Measurements from ENCODE around the gene ATP10A. TPM values are rescaled to one million over a fixed set of nuclear protein-coding genes. Genes with fewer than 3 reads are reported as not detected.

Gene ATP10A
- polyA plus RNA-seq, 1 donor (not counting 4 experiments of a cell fraction or from before 2014, with no cell fraction given), result not detected

- no peaks in the 10 kb centered on the region for H3K27me3 ChIP-seq (ENCODE audit: control insufficient read depth, extremely low read depth, insufficient read depth, low read length)
- FAIRE-seq (no peak), DNase-seq (ENCODE audit: low read depth, low spot score) (no peak)
- H3K79me2 ChIP-seq (ENCODE audit: control insufficient read depth, insufficient read depth, low read length), result no peaks in the 10 kb centered on the region
- H3K36me3 ChIP-seq (ENCODE audit: control insufficient read depth in 2 of 2, extremely low read depth in 1 of 2, insufficient read depth in 2 of 2, low read length in 2 of 2), result no peaks in the 10 kb centered on the region
- H3K4me1 ChIP-seq (ENCODE audit: control insufficient read depth, extremely low read depth, insufficient read depth, low read length), result no peaks in the 10 kb centered on the region
- peaks cover 2% of the 10 kb centered on the region for H3K9me3 ChIP-seq (ENCODE audit: control insufficient read depth, low read depth, low read length)
- no peak overlapping the region for H3K9ac ChIP-seq (ENCODE audit: control insufficient read depth, extremely low read depth, insufficient read depth, low read length)
- no peak overlapping the region for H2AFZ ChIP-seq (ENCODE audit: control insufficient read depth, low read length)
- H3K9me1 ChIP-seq (ENCODE audit: control insufficient read depth, extremely low read depth, insufficient read depth, low read length), result no peaks in the 10 kb centered on the region
- H3K4me3 ChIP-seq (ENCODE audit: control insufficient read depth in 2 of 3, extremely low read depth in 1 of 3, insufficient read depth in 2 of 3, low read depth in 1 of 3, low read length in 3 of 3), result no peak overlapping the region
- no peak for TF ChIP-seq EZH2 (IDR thresholded peaks at IDR 0.05; ENCODE audit: low read length)
- TF ChIP-seq, protein P1, sequence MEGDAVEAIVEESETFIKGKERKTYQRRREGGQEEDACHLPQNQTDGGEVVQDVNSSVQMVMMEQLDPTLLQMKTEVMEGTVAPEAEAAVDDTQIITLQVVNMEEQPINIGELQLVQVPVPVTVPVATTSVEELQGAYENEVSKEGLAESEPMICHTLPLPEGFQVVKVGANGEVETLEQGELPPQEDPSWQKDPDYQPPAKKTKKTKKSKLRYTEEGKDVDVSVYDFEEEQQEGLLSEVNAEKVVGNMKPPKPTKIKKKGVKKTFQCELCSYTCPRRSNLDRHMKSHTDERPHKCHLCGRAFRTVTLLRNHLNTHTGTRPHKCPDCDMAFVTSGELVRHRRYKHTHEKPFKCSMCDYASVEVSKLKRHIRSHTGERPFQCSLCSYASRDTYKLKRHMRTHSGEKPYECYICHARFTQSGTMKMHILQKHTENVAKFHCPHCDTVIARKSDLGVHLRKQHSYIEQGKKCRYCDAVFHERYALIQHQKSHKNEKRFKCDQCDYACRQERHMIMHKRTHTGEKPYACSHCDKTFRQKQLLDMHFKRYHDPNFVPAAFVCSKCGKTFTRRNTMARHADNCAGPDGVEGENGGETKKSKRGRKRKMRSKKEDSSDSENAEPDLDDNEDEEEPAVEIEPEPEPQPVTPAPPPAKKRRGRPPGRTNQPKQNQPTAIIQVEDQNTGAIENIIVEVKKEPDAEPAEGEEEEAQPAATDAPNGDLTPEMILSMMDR (optimal IDR thresholded peaks at IDR 0.05 in 1 of 3, IDR thresholded peaks at IDR 0.05 in 1 of 3, conservative IDR thresholded peaks at IDR 0.05 in 1 of 3; ENCODE audit: extremely low read depth in 1 of 3, insufficient read depth in 2 of 3, low read length in 3 of 3), result no peak
- H4K20me1 ChIP-seq (ENCODE audit: control insufficient read depth, extremely low read depth, insufficient read depth, low read length), result no peaks in the 10 kb centered on the region
- no peak overlapping the region for H3K27ac ChIP-seq (ENCODE audit: control insufficient read depth, insufficient read depth, low read length)
- no peak overlapping the region for H3K4me2 ChIP-seq (ENCODE audit: control insufficient read depth, extremely low read depth, insufficient read depth, low read depth, low read length)
- dilution Hi-C loops (cut with MboI; ENCODE audit: extremely low pct_ligation_motif_present, low sequenced_read_pairs), result no loop called here
Measured at GRCh38 chr15:25910832-25911231, 47.7 kb upstream of the ATP10A start.

DNA sequence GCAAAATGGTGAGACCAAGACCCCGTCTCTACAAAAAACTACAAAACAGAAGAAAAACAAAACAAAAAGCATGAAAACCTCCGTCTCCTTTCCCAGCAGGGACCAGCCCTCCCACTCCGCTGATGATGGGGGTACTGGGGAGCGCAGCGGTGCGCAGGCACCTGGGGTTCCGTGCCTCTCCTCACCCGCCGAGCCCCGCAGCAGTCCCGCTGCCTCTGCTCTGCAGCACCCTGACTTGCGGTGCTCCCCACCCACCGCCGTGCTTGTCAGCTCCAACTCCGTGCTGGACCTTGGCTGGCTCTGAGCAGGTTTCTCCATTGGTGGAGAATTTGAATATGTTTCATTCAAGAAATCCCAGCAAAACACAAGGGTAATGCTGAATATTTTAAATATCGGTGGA lies 46.7 kb upstream of the ATP10A start:
- Histone ChIP-seq H2AFZ (ENCODE audit: control insufficient read depth, low read length) (no peak overlapping the region), H3K79me2 (ENCODE audit: control insufficient read depth, insufficient read depth, low read length) (no peaks in the 10 kb centered on the region), H3K4me3 (ENCODE audit: control insufficient read depth in 2 of 3, extremely low read depth in 1 of 3, insufficient read depth in 2 of 3, low read depth in 1 of 3, low read length in 3 of 3) (no peak overlapping the region), H3K9me1 (ENCODE audit: control insufficient read depth, extremely low read depth, insufficient read depth, low read length) (no peaks in the 10 kb centered on the region), H3K27ac (ENCODE audit: control insufficient read depth, insufficient read depth, low read length) (no peak overlapping the region), H3K36me3 (ENCODE audit: control insufficient read depth in 2 of 2, extremely low read depth in 1 of 2, insufficient read depth in 2 of 2, low read length in 2 of 2) (no peaks in the 10 kb centered on the region), H3K9ac (ENCODE audit: control insufficient read depth, extremely low read depth, insufficient read depth, low read length) (no peak overlapping the region), H4K20me1 (ENCODE audit: control insufficient read depth, extremely low read depth, insufficient read depth, low read length) (no peaks in the 10 kb centered on the region), H3K27me3 (ENCODE audit: control insufficient read depth, extremely low read depth, insufficient read depth, low read length) (no peaks in the 10 kb centered on the region), H3K9me3 (ENCODE audit: control insufficient read depth, low read depth, low read length) (peaks cover 2% of the 10 kb centered on the region), H3K4me1 (ENCODE audit: control insufficient read depth, extremely low read depth, insufficient read depth, low read length) (no peaks in the 10 kb centered on the region), H3K4me2 (ENCODE audit: control insufficient read depth, extremely low read depth, insufficient read depth, low read depth, low read length) (no peak overlapping the region)
- no peak for FAIRE-seq
- dilution Hi-C loops (cut with MboI; ENCODE audit: extremely low pct_ligation_motif_present, low sequenced_read_pairs), result no loop called here
- TF ChIP-seq EZH2 (IDR thresholded peaks at IDR 0.05; ENCODE audit: low read length), result no peak
- TF ChIP-seq, protein P1 (optimal IDR thresholded peaks at IDR 0.05 in 1 of 3, IDR thresholded peaks at IDR 0.05 in 1 of 3, conservative IDR thresholded peaks at IDR 0.05 in 1 of 3; ENCODE audit: extremely low read depth in 1 of 3, insufficient read depth in 2 of 3, low read length in 3 of 3), result no peak
- no peak for DNase-seq (ENCODE audit: low read depth, low spot score)
